Lung (tissue), 12 donors: ENCODE results near the gene MCOLN2. TPM values are rescaled to one million over a fixed set of nuclear protein-coding genes. Genes with fewer than 3 reads are reported as not detected.

Source experiments
- ATAC-seq: fragments of 200-7000 bp; cut with Tn5 transposase; one replicate; pipeline ENCODE4 v1.9.1; 2020; ENCODE audit warnings: moderate number of reproducible peaks; ENCODE audit not compliant: insufficient read depth, low FRiP score
- DNase-seq, 3 donors: peaks; one replicate each; pipeline ENCODE4 v3.0.0-alpha.2; 2013 to 2017
- H3K27ac ChIP-seq, 2 donors: one replicate each; pipeline ENCODE4 v1.5.1; 2013; ENCODE audit warnings: mild to moderate bottlenecking in 2 of 2, moderate library complexity in 2 of 2, control low read depth in 1 of 2, inconsistent platforms in 1 of 2, low read depth in 1 of 2, low read length in 1 of 2
- H3K27me3 ChIP-seq, 3 donors: one replicate each; pipeline ENCODE4 v1.5.1; 2013; ENCODE audit warnings: low read length in 2 of 3; ENCODE audit not compliant: control insufficient read depth in 3 of 3, insufficient read depth in 3 of 3
- H3K36me3 ChIP-seq, 4 donors: one replicate each; pipeline ENCODE4 v1.5.1; 2013; ENCODE audit warnings: low read length in 4 of 4, mild to moderate bottlenecking in 1 of 4, moderate library complexity in 1 of 4; ENCODE audit not compliant: control insufficient read depth in 4 of 4, insufficient read depth in 4 of 4
- H3K4me1 ChIP-seq, 5 donors: one replicate each; pipeline ENCODE4 v1.5.1; 2013; ENCODE audit warnings: low read length in 5 of 5, mild to moderate bottlenecking in 2 of 5, moderate library complexity in 1 of 5; ENCODE audit not compliant: control insufficient read depth in 5 of 5, insufficient read depth in 5 of 5
- H3K4me3 ChIP-seq: one replicate; pipeline ENCODE4 v1.5.1; 2013; ENCODE audit warnings: mild to moderate bottlenecking, control low read depth, moderate library complexity
- H3K9ac ChIP-seq, 2 donors: one replicate each; pipeline ENCODE4 v1.5.1; 2013; ENCODE audit warnings: low read length in 2 of 2, control low read depth in 1 of 2; ENCODE audit not compliant: insufficient read depth in 1 of 2
- H3K9me3 ChIP-seq, 4 donors: one replicate each; pipeline ENCODE4 v1.5.1; 2013; ENCODE audit warnings: low read length in 3 of 4, mild to moderate bottlenecking in 1 of 4, moderate library complexity in 1 of 4; ENCODE audit not compliant: control insufficient read depth in 4 of 4, insufficient read depth in 3 of 4
- CTCF ChIP-seq: IDR thresholded peaks from 2 replicates; pipeline ENCODE4 v1.5.1; 2012; ENCODE audit warnings: mild to moderate bottlenecking; ENCODE audit errors: control extremely low read depth, extremely low read depth
- WGBS, 2 donors: extraction: QIAGEN DNeasy Blood & Tissue Kit; methylation state at CpG; one replicate each; pipeline ENCODE4 v1.1.7; 2013; 5-methylcytosine and 5-hydroxymethylcytosine counted together
- polyA plus RNA-seq, 2 donors: library from polyadenylated mRNA; stranded (reverse); fragments of 200-250 nt; gene quantifications; one replicate each; pipeline ENCODE4 v1.2.1, GENCODE V29; 2013
- total RNA-seq, 2 donors: library from RNA; depleted of rRNA in 1 of 2; stranded (reverse); fragments of >200 nt in 1 of 2; gene quantifications; one replicate each; pipeline ENCODE4 v1.2.1, GENCODE V29; 2014 to 2021
- donor health status: control.
- donor health status: control.
- donor health status: Bipolar disorder and iron deficiency.
- donor health status: healthy.
- donor health status: DM: yes; HTN: yes; CAD: no.

MCOLN2 gene
- total and polyA plus RNA-seq, 4 donors: 4.2 to 17.1 (median 7.4) TPM

DNA sequence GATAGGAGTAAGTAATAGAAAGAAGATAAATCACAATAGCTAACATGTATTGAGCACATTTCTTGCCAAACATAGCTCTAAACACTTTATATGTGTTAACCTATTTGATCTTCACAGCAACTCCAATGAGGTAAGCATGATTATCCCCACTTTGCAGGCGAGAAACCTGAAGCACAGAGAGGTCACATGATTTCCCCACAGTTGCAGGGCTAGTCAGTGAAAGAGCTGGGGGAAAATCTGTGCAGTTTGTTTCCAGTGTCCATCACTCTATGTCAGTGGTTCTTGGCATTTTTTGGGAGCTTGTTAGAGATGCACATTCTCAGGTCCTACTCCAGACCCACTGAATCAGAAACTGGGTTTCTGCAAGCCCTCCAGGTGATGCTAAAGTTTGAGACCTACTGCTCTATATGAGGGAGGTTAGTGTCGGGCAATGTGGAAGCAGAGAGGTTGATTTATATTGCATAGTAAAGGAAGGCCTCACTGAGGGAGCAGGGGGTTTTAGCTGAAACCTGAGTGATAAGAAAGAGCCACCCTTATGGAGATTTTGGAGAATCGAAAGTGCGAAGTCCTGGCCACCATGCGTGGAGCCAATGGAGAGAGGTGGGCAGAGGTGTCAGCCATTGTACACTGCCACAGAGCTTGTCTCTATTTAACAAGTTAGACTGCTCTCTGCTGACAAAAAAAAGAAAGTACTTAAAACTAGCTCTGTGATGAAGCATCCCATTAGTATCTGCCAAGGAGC lies 30.5 kb upstream of the MCOLN2 start:
- Histone ChIP-seq H3K9ac (no peak overlapping the region), H3K27ac (peak overlapping the region in 1 of 2 donors; percentile 7), H3K4me1 (no peaks in the 10 kb centered on the region), H3K9me3 (no peaks in the 10 kb centered on the region), H3K4me3 (no peak overlapping the region), H3K36me3 (no peaks in the 10 kb centered on the region), H3K27me3 (no peaks in the 10 kb centered on the region)
- WGBS, 2 donors: 71 to 87% methylated on average over 5 of the region's 5 CpGs
- DNase-seq (peak in 2 of 3 donors; percentile 18 to 42), ATAC-seq (no peak)
- TF ChIP-seq CTCF: no peak

GRCh38 chr1:85025940-85026339 lies 29.0 kb upstream of the MCOLN2 start:
- no peak overlapping the region for H3K27ac ChIP-seq
- no peaks in the 10 kb centered on the region for H3K4me1 ChIP-seq
- no peaks in the 10 kb centered on the region for H3K9me3 ChIP-seq
- H3K9ac ChIP-seq: no peak overlapping the region
- ATAC-seq (no peak), DNase-seq (no peak)
- H3K4me3 ChIP-seq: no peak overlapping the region
- WGBS, 2 donors: 69 to 80% methylated on average over 1 of the region's 1 CpG
- no peaks in the 10 kb centered on the region for H3K27me3 ChIP-seq
- no peaks in the 10 kb centered on the region for H3K36me3 ChIP-seq
- no peak for TF ChIP-seq CTCF

DNA sequence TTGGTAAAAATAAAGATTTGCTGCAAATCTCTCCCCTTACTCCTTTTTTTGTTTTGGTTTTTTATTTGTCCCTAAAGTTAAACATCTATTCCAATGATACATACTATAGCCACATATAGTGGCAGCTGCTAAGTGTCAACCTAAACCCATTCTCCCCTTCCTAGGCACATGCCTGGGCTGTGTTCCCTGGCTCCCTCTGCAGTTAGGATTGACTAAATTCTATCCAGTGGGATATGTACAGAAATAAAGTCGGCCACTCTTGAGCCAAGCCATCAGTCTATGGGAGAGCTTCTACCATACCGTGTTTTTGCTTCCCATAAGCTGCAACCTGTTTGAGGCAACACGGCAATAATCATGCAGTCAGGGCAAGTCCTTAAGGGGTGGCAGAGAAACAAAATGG lies 27.8 kb upstream of the MCOLN2 start:
- no peaks in the 10 kb centered on the region for H3K4me1 ChIP-seq
- H3K4me3 ChIP-seq: no peak overlapping the region
- no peak for TF ChIP-seq CTCF
- no peak overlapping the region for H3K27ac ChIP-seq
- ATAC-seq: no peak
- no peaks in the 10 kb centered on the region for H3K9me3 ChIP-seq
- WGBS, 2 donors: 90% methylated on average over 3 of the region's 3 CpGs
- H3K36me3 ChIP-seq: no peaks in the 10 kb centered on the region
- no peak for DNase-seq
- no peaks in the 10 kb centered on the region for H3K27me3 ChIP-seq
- no peak overlapping the region for H3K9ac ChIP-seq

- Histone ChIP-seq H3K27ac (no peak overlapping the region), H3K27me3 (no peaks in the 10 kb centered on the region), H3K4me3 (no peak overlapping the region), H3K4me1 (no peaks in the 10 kb centered on the region), H3K36me3 (no peaks in the 10 kb centered on the region), H3K9ac (no peak overlapping the region), H3K9me3 (no peaks in the 10 kb centered on the region)
- ATAC-seq (no peak), DNase-seq (no peak)
- TF ChIP-seq CTCF: no peak
Observed at GRCh38 chr1:85022700-85023099, 25.8 kb upstream of the MCOLN2 start.
